GM18861 (cell line): Measurements from ENCODE around the gene HOXA5.
A peak's percentile ranks its signal among the peaks of the same experiment; 100 is the strongest.

Experiments
- ATAC-seq: cut with Tn5 transposase; IDR thresholded peaks from one replicate; pipeline ENCODE4 v1.9.1; 2021; ENCODE audit not compliant: unreplicated experiment

The HOXA5 gene

DNA sequence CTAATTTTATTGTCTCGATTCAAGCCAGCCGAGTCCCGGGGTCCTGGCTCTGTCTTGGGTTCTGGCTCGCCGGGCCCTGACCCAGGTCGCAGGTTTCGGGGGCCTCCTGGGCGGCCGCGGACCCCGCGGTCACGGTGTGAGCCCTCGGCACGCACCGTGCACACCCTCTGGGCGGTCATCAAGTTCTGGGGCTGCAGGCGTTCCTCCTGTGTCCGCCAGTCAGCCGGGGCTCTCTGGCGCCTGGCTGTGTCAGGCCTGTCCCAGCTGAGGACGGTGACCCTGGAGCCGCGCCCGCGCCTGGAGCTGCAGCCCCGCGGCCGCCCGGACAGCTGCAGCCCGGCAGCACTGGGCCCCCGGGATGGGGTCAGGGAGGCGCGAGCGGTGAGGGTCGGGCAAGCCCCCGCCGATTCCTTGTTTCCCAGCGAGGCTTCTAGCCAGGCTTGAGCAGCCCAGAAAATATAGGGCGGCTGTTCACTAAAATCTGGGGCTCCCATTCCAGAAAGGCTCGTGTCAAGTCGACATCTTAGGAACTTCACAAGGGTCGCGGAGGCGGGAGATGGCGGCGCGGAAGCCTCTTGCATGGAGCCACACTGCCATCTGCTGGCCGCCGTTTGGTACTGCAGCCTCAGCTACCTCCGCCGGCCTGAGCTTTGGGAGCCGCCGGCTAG, 17.2 kb upstream of the HOXA5 start:
- ATAC-seq, result peak; percentile 47

DNA sequence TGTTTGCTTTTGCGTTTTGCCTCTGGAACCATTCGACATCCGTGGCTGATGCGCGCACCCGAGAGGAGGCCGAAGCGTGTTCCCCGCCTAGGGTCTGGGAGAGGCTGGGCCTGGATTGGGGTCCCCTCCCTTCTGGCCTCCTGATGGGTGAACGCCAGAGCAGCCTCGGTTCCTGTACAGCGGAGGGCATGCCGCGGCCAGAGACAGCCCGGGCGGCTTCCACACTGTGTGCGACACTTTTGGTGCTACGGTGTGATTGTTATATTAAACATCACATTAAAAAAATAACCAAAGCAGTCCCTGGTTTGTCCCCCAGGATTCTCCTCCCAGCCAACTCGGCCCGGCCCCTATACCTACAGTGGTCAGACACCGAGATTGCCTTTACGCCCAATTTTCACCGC, 16.7 kb upstream of the HOXA5 start:
- no peak for ATAC-seq

DNA sequence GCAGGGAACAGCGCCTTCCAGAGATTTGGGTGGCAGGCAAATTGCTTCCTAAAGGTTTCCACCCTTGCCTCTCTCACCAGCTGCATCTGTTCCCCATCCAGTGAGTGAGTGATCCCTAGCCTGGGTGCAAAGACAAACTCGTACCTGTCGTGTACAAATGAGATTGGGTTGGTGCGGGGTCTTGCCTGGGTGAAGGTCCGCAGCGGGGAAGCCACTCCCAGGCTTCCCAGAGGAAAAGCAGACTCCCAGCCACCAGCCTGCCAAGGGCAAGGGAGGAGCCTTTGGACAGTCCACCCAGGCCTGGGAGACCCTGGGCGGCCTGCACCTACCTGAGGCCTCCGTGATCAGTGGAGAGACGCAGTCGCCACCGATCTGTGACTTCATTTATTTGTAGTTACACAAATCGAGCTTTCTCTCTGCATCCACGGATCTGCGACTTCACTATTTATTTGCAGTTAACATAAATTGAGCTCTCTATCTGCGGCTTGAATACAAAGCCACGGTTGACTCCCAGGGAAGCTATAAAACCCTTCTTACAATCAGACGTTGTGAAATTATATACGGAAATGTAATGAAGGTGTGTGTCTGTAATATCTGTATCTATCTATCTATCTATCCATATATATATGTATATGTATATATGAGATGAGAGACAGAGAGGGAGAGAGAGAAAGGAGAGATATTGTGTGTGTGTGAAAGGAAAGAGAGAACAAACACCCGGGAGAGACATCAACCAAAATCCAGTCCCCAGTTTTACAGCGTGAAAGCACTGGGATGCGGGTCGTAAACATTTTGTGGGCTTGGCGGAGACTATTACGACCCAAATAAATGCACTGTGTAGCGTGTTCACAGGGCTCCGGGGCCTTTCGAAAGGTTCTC, 16.0 kb upstream of the HOXA5 start:
- no peak for ATAC-seq

DNA sequence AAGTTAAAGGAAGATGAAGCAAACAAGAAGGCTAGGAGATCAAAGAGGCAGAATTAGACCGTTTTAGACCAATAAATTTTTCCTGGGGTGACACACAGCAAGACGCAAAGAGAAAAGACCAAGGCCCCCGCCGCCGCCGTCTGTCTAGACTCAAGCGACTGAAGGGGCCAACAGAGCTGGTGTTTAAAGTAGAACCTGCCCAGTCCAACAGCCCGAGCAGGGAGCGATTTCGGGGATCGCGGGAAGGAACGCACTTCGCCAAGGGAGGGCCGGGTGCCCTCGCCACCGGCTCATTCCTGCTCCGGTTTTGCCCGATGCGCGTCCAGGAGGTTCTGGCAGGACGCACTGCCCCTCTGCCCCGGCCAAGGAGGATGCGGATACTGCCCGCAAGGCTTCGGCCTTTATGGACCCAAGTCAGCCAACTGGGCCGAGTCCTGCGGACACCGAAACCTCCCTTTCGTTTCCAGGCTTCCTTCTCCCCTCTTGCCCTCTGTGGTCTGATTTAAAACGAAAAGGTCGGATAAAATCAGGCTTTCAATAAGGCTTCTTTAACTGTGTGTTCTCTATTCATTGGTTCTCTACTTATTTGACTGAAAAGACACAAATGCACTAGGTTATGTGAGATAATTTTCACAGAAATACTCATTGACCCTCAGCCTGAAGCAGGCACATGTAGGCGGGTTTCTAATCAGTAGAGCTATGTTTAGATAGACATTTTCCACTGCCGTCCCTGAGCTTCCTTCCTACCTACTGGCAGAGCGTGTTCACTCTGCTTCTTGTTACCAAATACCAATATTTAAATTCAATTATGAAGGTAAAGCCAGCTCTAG, 15.2 kb upstream of the HOXA5 start:
- no peak for ATAC-seq

DNA sequence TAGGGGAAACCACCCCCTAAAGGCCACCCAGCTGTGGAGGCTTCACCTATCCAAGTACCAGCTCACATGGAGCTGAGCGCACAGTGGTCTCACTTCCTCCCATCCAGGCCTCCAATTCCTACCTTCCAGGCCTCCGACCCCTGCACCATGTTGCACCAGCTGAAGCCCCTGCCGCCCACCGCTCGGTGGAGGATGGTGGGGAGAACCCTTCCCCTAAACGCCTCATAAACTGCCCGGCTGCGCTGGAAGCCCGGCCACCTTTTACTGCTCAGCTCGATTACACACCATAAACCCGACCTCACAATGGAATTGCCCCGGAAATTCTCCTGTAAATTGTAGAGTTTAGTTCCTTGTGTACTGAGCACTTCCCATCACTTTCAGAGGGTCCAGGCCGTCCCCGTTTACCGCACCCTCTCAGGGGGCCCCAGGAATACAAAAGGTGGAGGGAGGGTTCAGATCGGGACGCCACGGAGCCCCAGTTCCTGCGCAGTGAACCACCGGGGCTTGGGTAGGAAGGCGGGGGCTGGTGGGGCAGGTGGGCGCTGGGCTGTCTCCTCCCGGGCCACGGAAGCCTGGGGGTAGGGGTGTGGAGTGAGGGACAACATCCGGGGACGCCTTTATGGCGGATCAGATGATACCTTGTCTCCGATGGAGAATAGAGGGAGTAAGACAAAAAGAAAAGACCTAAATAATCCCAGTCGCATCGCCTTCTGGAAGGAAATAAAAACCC, 14.4 kb upstream of the HOXA5 start:
- no peak for ATAC-seq

DNA sequence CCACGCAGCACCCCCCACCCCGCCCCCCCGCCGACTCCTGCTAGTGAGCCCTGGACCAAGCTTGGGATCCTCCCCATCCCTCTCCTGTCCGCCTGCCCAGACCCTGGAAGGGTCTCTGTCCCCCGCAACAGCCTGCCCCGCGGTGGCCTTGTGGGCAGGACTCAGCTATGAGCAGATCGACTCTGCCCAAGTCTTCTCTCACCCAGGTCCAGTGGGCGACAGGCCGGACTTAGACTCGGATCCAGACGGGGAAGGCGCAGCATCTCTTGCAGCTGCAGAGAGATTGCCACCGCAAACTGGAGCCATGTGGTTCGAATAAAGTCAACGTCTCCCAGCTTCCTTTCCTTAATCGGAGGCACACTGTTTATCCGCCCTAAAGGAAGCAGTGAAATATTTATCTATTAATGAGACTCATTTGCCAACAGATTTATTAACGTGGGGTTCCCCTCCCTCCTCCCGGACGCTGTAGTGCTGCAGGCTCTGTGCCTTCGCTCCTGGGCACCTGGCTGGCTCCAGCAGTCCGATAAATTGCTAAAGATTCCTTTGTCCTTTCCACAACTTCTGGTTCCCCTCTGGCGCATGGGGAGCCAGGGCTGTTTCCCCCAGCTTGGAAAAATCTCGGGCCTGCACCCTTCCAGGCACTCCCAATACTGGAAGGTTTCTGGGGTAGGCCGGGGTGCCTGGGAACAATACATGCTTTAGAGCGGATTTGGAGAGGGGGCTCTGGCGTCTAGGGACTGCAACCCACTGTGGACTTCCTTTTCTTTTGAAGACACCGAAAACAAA, 13.6 kb upstream of the HOXA5 start:
- ATAC-seq, result no peak

DNA sequence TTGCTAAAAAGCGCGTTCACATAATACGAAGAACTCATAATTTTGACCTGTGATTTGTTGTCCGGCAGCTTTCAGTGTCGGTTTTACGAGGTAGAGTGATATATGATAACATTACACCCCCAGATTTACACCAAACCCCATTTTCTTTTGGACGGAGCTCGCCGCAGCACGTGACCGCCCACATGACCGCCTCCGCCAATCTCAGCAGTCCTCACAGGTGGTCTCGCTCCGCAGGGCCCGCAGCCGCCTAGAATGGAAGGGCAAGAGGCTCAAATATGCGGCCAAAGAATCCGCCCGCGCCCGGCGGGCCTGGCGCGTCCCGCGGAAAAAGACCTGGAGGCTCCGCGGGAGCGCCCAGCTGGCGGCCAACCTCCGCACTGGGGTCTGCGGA, 13.0 kb upstream of the HOXA5 start, which contains the start of gene HOXA7:
Gene HOXA7, minus strand, starts transcription at position 168 of the 391 bp plus-strand sequence. Its CDS starts 130 bp downstream, at position 38.
- ATAC-seq, result no peak

DNA sequence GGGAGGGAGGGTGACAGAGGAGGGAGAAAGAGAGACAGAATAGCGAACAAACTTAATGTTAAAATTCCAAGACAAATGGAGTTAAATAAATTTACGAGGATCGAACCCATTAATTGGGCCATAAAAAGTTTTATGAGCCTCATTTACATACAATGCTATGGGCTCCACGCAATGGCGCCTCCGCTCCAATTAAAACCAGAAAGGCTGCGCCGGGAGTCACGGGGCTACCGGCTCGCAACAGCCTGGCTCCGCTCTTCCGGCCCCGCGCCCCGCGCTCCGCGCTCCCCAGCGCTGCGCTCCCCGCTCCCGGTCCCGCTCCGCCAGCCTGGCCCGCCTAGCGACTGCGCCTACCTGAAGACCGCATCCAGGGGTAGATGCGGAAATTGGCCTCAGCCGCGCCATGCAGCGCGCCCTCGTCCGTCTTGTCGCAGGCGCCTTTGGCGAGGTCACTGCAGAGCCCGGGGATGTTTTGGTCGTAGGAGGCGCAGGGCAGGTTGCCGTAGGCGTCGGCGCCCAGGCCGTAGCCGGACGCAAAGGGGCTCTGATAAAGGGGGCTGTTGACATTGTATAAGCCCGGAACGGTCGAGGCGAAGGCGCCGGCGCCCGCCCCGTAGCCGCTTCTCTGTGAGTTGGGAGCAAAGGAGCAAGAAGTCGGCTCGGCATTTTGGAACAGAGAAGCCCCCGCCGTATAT, 12.5 kb upstream of the HOXA5 start:
- no peak for ATAC-seq

DNA sequence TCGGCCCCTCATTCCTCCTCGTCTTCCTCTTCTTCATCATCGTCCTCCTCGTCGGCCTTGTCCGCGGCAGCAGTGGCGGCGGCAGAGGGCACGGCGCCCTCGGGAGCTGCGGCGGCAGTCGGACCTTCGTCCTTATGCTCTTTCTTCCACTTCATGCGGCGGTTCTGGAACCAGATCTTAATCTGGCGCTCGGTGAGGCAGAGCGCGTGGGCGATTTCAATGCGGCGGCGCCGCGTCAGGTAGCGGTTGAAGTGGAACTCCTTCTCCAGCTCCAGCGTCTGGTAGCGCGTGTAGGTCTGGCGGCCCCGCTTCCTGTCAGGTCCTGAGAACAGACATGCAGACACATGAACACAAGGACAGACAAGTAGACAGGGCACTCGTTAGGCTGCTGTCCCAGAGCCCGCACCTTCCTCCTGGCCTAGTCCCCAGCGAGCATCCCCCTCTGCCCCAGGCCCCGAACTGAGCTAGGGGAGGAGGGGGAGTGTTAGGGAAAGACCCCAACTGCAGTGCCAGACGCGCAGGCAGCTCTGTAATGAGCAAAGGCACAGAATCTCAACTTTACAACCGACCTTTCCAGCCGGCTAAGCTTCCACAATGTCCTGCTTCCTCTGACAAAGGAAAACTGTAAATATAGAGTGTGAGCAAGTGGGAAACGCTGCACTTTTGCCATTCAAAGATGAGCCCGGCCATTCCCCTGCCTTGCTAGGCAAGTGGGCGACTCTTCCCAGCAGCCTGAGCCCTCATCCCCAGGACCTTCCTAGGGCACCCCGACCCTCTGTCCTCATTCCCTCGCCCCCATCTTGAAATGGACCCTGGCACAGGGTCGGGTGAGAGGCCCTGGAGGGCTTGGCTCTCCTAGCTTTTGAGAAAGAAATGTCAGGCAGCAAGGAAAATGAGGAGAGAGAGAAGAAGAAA, 11.7 kb upstream of the HOXA5 start:
- ATAC-seq, result no peak

DNA sequence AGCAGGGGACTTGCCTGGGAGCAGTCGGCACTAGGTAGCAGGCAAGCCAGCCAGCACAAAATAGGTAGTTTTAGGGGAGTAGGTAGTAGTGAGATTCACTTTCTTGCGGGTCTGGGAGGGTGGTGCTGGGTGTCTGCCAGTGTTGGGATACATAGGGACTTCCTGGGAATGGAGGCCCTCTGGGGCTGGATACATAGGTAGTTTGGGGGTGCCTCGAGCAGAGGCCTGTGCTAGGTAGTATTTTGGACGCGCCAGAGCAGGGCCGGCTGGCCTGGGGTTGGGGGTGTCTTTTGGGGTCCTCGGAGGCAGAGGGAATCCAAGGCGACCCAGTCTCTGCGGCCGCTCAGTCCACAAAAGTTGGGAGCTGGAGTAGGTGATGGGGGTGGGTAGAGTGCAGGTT, 10.9 kb upstream of the HOXA5 start:
- ATAC-seq, result no peak

DNA sequence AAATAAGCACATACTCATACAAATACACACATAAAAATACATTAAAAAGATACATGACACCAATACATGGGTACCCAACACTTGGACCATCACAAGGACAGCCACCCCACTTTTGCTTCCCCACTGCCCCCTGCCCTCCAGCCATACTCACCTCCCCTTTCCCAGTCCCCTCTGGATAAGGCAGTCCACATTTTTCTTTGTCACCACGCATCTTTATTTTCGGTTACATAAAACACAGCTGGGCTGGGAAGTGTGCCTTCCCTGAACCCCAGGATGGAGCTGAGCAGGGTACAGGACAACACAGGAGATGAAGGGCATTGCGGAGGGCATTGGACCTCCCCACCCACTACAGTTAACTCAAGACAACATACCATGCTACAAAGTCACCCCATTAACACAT, 10.0 kb upstream of the HOXA5 start:
- ATAC-seq, result no peak

DNA sequence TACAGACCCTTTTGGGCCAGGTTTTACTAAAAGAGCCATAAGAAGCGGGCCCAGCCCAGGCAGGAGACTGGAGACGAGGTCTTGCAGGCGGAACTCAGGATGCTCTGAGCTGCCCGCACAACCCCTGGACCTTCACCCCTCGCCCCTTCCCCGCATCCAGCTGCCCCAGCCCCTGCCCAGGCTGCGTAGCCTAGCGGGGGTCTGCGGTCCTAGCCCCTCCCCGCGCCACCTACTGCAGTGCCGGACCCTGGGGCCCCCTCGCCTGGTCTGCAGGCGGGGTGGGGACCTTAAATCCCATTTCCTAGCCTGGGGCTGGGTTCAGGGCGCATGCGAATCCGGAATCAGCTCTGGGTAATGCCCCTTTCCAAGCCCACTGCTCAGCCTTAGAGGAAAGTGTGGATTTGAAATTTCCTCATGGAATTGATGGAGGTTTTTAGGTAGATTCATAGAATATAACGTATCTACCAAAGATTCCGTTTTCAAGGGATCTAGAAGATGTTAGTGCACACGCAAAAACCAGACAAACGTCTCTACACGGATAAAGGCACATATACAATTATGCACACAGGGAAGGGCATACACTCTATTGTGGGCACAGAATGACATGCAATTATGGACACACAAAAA, 9.4 kb upstream of the HOXA5 start:
- no peak for ATAC-seq

DNA sequence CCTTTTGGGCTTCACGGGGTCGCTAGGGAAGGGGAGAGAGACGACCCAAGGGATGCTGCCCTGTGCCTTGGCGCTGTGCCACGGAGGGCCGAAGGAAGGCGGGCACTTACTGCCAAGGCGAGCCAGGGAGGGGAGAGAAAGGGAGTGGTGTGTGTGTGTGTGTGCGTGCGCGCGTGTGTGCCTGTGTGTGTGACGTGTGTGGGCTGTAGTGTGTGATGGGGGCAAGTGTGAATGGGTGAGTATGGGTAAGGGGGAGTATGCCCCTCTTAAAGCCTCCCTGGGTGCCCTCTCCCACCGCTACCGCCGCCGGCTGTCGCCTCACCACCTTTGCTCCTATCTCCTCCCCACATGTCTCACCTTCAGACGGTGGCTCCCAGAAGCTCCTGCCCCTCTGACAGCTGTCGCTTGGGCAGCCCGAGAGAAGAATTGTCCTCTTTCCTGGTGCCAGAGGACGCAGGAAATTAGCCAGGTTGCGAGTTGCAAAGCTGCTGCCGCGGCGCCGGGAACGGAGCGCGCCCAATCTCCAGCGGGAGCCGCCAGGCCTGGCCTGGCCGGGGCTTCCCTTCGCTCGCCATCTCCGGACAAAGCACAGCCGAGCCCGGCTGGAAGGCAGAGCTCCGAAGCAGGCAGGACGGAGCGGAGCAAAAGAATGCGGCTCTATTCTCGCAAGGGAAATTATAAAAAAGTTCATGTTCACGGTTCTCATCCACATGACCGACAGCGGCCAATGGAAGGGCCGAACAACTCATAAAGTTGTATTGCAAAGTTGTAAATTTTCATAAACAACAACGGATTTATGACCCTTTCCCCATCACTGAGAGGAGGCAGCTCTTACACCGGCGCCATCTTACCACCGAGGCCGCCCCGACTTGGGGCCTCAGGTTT, 8.7 kb upstream of the HOXA5 start, which contains the start of gene HOXA3:
Gene HOXA3, minus strand, starts transcription at position 653 of the 885 bp plus-strand sequence. CDS start 41,943 bp downstream, outside the sequence.
- no peak for ATAC-seq

DNA sequence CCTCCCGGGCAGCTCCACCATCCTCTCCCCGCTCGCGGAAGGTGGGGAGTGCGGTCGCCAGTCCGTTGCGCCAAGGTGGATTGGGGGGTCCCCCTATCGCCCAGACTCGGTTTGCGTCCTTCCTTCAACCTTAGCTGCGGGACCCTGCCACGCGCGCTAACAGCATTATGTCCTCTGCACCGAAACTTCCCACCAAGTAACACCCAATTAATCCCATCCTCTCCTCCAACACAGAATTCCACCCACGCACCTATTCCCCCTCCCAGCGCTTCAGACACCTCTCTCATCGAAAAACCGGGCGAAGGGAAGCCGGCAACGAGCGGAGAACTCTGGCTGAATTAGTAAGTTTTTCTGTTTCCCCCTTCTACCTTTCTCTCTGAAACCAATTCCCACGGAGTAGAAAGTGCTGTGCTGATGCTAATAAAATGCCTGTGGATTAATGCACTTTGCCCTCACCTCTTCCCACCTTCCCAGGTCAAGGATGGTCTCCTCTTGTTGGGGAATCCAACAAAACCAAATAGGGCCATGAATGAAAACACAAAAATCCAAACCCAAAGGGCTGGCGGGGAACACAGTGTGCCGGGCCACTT, 8.0 kb upstream of the HOXA5 start:
- ATAC-seq, result no peak

DNA sequence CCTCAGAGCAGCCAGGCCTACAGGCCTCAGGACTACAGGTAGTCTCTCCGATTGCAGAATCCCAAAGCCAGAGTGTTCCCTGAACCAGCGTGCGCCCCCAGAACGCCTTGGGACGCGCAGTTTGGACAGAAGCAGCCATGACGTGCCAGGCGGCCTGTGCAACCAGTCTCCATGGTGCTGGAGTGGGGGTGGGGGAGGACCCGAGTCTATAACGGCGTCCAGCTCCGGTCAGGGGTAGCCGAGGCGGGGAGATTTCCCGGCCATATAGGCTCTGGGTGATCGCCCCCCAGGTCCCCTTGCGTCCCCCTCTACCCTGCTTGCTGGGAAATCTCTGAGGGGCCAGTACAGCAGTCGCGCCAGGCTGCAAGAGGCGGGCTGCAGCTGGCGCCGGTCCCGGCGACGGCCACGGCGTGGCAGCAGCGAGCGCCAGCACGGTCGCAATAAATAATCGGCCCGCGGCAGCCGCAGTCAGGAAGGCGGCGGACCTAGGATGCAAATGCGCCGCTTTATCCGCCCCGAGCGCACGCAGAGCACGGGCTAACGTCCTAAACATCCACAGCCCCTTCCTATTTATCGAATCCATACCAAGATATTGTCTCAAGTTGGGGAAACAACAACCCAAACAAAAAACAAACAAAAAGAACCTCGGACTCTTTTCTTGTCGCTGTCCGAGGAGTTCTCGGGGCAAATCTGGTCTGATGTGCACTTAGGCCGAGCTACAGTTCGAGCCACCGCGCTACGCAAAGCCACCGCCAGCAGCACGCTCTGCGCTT, 7.3 kb upstream of the HOXA5 start:
- ATAC-seq, result peak; percentile 73
